SU-DHL-6 (cell line): Measurements from ENCODE around the gene TLR8.

Experiments
- H2AFZ ChIP-seq: fragments of 200-600 bp; sonication (generic); 2 replicates; pipeline ENCODE4 v1.6.1; 2014; ENCODE audit warnings: low read depth, mild to moderate bottlenecking, moderate library complexity, mixed read lengths, antibody characterized with exemption, low read length; ENCODE audit not compliant: severe bottlenecking
- H3F3A ChIP-seq: fragments of 200-600 bp; shearing (Covaris generic); 2 replicates; pipeline ENCODE4 v1.6.0; 2016; ENCODE audit warnings: antibody characterized with exemption, mild to moderate bottlenecking; ENCODE audit not compliant: insufficient read depth
- H3K27ac ChIP-seq: fragments of 200-600 bp; sonication (generic); 2 replicates; pipeline ENCODE4 v1.5.1; 2016; ENCODE audit warnings: low read depth, mild to moderate bottlenecking, low read length, moderate library complexity, mixed read lengths
- H3K27me3 ChIP-seq: fragments of 200-600 bp; sonication (generic), shearing (Covaris generic); 2 replicates; pipeline ENCODE4 v1.6.0; 2014; ENCODE audit warnings: mild to moderate bottlenecking, low read length
- H3K36me3 ChIP-seq: fragments of 200-600 bp; sonication (generic); 2 replicates; pipeline ENCODE4 v1.6.1; 2014; ENCODE audit warnings: mild to moderate bottlenecking, low read length, mixed read lengths
- H3K4me2 ChIP-seq: fragments of 300-600, 200-600 bp; shearing (Covaris generic), sonication (generic); 2 replicates; pipeline ENCODE4 v1.6.0; 2014; ENCODE audit warnings: low read length, low read depth, mild to moderate bottlenecking; ENCODE audit not compliant: poor library complexity, severe bottlenecking
- H3K4me3 ChIP-seq: fragments of 200-600 bp; sonication (generic); 2 replicates; pipeline ENCODE4 v1.5.1; 2014; ENCODE audit warnings: antibody characterized with exemption, low read length, mild to moderate bottlenecking, mixed read lengths; ENCODE audit not compliant: insufficient read depth, poor library complexity, severe bottlenecking
- H3K79me2 ChIP-seq: fragments of 200-600 bp; sonication (generic); 2 replicates; pipeline ENCODE4 v1.6.1; 2014; ENCODE audit warnings: mild to moderate bottlenecking, low read length, moderate library complexity; ENCODE audit not compliant: insufficient read depth
- H3K9ac ChIP-seq: fragments of 200-600 bp; sonication (generic); 2 replicates; pipeline ENCODE4 v1.7.0; 2014; ENCODE audit warnings: mild to moderate bottlenecking, low read length
- H3K9me2 ChIP-seq: fragments of 200-600 bp; sonication (generic); replicated peaks from 2 replicates; pipeline ENCODE4 v1.6.1; 2014; ENCODE audit warnings: low read length; ENCODE audit not compliant: insufficient read depth
- H3K9me3 ChIP-seq: fragments of 200-600 bp; sonication (generic); 2 replicates; pipeline ENCODE4 v1.6.1; 2014; ENCODE audit warnings: low read length, mixed read lengths; ENCODE audit not compliant: insufficient read depth
- H4K20me1 ChIP-seq: fragments of 200-600 bp; sonication (generic); 2 replicates; pipeline ENCODE4 v1.6.1; 2014; ENCODE audit warnings: low read depth, mild to moderate bottlenecking, antibody characterized with exemption, low read length, moderate library complexity, mixed read lengths
- CTCF ChIP-seq: fragments of 200-600 bp; sonication (generic); IDR thresholded peaks from one replicate; pipeline ENCODE4 v1.5.1; 2017; ENCODE audit warnings: antibody characterized with exemption, mild to moderate bottlenecking, low read length, moderate library complexity; ENCODE audit not compliant: insufficient read depth, poor library complexity, severe bottlenecking
- EZH2phosphoT487 ChIP-seq: fragments of 200-600 bp; sonication (generic), shearing (Covaris generic); conservative IDR thresholded peaks from 2 replicates; pipeline ENCODE4 v1.6.1; 2018; ENCODE audit warnings: mild to moderate bottlenecking, antibody characterized with exemption, low read length, moderate library complexity, mixed read lengths

The TLR8 gene

GRCh38 chrX:12891915-12892506 lies 14.4 kb upstream of the TLR8 start:
- Histone ChIP-seq H3K36me3 (no peaks in the 10 kb centered on the region), H3K27ac (peak overlapping the region; percentile 92), H4K20me1 (no peaks in the 10 kb centered on the region), H3K79me2 (no peaks in the 10 kb centered on the region), H3K4me3 (no peak overlapping the region), H3K4me2 (peak overlapping the region; percentile 56), H3F3A (peaks cover 10% of the 10 kb centered on the region; the same call in 1 of the 2 replicates), H3K9ac (no peak overlapping the region), H3K9me3 (no peaks in the 10 kb centered on the region), H3K27me3 (no peaks in the 10 kb centered on the region), H3K9me2 (no peaks in the 10 kb centered on the region), H2AFZ (no peak overlapping the region)
- TF ChIP-seq CTCF (no peak), EZH2phosphoT487 (no peak)

GRCh38 chrX:12892716-12893115 lies 13.7 kb upstream of the TLR8 start:
- Histone ChIP-seq H4K20me1 (no peaks in the 10 kb centered on the region), H3K27ac (peak overlapping the region; percentile 92), H3K9me2 (no peaks in the 10 kb centered on the region), H3K9ac (no peak overlapping the region), H2AFZ (no peak overlapping the region), H3K36me3 (no peaks in the 10 kb centered on the region), H3K9me3 (no peaks in the 10 kb centered on the region), H3K4me2 (peak overlapping the region; percentile 56), H3F3A (peaks cover 10% of the 10 kb centered on the region; the same call in 1 of the 2 replicates), H3K27me3 (no peaks in the 10 kb centered on the region), H3K4me3 (no peak overlapping the region), H3K79me2 (no peaks in the 10 kb centered on the region)
- TF ChIP-seq CTCF (no peak), EZH2phosphoT487 (no peak)

- Histone ChIP-seq H3K79me2 (no peaks in the 10 kb centered on the region), H3K9me2 (no peaks in the 10 kb centered on the region), H2AFZ (no peak overlapping the region), H3K9me3 (no peaks in the 10 kb centered on the region), H3K4me2 (no peak overlapping the region), H3K27ac (no peak overlapping the region), H3K27me3 (no peaks in the 10 kb centered on the region), H3K9ac (no peak overlapping the region), H3K4me3 (no peak overlapping the region), H4K20me1 (no peaks in the 10 kb centered on the region), H3K36me3 (no peaks in the 10 kb centered on the region), H3F3A (peaks cover 10% of the 10 kb centered on the region; the same call in 1 of the 2 replicates)
- peak; percentile 48 for TF ChIP-seq CTCF
- TF ChIP-seq EZH2phosphoT487 = no peak
Measured at GRCh38 chrX:12894074-12895030, 12.1 kb upstream of the TLR8 start.
